COLO668 (cell line): ENCODE data around the gene PNCK.
"Not testable (repeated sequence)": the region's sequence is repeated elsewhere in the genome, so short reads cannot be mapped to it uniquely, and the experiment has no call there.

Experiments
- DNase-seq: peaks from one replicate; lab custom pipeline; 2025; ENCODE audit not compliant: unreplicated experiment; lab: John Stamatoyannopoulos, UW

PNCK gene

GRCh38 chrX:153673428-153674218 is at the start of gene PNCK:
PNCK (minus strand) TSS chrX:153673813; CDS start chrX:153673076, 737 bp downstream.
- DNase-seq: no peak

- DNase-seq: peak; percentile 17
These were observed 49.2 kb upstream of the PNCK start for GRCh38 chrX:153722704-153723350.

DNA sequence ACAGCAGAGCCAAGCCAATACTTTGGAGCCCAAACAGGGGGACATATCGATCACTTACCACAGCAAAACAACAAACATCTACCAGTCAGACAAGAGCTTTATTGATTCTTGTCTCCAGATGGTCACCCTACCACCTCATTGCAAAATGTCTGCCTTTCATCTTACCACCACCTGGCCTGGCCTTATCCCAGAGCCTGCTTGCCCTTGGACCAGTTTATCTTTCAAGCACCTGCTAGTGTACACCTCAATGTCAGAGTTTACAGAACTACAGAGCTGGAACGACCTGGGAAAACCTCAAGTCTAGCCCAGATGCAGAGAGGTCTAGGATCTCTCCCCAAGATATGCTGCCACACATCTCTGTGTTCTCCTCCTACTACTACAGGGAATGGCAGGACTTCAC is 46.1 kb upstream of the PNCK start:
- no peak for DNase-seq

GRCh38 chrX:153719238-153719637 is 45.6 kb upstream of the PNCK start:
- DNase-seq: no peak

DNA sequence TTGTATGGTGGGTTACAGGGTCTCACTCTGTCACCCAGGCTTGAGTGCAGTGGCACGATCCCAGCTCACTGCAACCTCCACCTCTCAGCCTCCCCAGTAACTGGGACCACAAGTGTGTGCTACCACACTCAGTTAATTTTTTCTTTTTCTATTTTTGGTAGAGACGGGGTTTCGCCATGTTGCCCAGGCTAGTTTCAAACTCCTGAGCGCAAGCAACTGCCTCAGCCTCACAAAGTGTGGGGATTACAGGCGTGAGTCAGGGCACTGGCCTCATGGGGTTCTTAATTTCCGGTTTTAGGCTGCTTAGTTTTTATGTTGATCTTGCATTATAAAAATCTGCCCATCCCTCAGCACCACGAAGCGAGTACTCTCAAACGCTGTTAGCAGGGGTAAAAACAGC is 43.8 kb upstream of the PNCK start:
- DNase-seq: no peak

DNA sequence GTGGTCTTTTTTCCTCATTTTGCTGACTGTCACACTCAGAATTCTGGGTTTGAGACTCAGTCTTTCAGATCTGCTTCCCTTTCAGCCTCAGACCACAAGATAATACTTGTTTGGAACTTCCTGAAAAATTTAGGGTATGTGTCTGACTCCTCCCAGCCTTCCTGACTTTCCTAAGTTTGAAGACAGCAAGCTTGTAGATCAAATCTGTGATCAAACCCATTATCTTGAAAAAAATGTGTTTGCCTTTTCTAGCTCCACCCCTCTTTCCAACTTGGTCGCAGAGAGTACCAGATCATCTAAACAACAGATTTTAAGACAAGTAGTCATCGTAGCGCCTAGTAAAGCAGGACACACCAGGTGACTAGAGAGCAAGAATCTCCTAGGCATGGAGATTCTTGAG is 40.6 kb upstream of the PNCK start:
- DNase-seq: no peak

DNA sequence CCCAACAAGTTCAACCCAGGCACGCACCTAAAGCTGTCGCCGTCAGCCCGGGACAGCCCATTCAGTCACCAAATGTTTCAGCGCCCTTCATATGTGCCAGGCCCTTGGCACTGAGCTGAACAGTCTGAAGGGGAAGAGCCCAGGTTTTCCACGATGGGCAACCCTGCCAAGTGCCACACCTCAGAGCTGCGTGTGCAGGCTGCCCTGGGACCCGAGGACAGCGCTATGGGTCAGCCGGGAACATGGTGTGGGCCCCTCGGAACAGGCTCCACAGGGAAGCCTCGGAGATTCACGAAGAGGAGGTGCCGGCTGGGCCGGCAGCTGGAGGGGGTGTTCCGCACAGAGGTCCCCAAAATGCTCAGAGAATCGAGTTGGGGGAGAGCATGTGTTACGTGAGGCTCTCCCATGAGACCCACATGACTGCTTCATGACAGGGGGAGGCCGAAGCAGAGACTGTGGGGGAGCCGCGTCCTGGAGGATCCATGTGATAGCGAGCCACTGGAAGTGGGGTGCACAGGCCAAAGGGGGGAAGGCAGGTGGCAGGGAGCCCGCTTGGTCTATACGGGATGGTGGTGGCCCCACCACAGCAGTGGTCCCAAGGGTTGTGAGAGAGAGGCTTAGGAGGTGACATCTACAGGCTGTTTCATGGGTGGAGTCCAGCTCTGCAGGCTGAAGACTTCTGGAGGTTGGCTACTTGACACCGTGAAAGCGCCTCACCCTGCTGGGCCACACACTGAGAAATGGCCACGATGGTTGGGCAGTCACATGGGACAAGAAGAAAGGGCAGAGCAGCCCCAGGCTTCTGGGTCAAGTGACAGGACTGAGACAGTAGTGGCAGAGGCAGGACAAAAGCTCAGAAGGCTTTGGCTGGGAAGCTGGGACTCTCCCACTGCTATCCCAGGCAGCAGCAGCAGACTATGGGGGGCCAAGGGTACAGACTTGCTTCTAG is 36.4 kb upstream of the PNCK start:
- DNase-seq: no peak

DNA sequence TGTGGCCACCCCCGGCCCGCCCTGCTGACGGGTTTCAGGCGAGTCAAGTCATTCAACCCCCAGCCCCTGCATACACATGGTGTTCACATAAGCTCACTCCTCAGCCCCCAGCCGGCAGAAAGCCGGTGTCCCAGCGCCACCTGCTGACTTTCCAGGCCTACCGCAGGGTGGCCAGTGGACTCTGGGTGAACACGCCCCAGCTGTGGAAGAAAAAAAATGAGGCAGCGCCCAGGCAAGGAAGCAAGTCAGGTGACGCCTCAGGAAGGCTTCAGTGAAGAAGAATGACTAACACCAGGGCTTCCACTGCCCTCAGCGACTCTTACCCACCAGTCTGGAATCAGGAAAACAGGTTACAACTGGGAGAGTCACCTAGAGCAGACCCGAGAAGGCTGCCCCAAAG is 34.8 kb upstream of the PNCK start:
- peak; percentile 38 for DNase-seq

DNA sequence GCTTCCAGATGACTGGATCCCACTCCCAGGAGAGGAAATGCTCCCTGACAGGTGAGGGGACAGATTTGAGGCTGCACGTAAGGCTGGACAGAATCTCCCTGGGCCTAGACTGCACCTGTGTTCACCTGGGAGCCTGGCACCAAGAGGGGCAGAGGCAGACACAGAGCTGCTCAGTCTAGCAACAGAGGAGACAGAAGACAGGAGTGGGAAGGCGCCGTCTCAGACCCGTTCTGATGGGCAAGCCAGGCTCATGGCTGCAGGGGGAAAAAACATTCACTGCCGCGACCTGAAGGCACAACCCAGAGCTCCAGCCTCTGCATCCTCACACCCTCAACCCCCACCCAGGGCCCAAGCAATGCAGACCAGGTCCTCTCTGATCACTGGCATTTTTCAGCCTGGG is 33.8 kb upstream of the PNCK start:
- no peak for DNase-seq

- no peak for DNase-seq
These were observed 33.2 kb upstream of the PNCK start for GRCh38 chrX:153706799-153707198.

- DNase-seq: not testable (repeated sequence)
These were observed 31.9 kb upstream of the PNCK start for GRCh38 chrX:153705403-153706060.

- DNase-seq: not testable (repeated sequence)
These were observed 31.2 kb upstream of the PNCK start for GRCh38 chrX:153704631-153705402.

DNA sequence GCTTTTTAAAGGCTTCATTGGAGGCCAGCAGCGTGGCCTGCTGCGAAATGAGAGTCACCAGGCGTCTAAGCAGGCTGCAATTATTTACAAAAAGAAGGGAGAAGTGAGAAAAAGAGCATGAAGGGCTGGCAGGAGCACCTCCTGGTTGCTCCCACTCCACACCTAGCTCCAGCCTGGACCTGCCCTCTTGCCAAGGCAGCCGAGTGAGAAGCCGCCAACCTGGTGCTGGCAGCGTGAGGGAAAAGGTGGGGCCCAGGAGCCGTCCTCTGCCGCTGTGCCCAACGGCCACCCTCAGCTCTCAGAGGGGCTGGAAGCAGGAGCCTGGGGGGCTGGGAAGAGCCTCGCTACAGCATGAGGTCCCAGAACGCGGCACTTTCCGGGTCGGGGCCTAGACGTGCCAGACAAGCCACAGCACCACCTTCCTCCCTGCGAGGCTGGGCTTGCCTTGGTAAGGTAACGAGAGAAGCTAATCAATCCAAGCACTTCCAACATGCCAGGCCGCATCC is 30.5 kb upstream of the PNCK start:
- no peak for DNase-seq

GRCh38 chrX:153703036-153703370 is 29.4 kb upstream of the PNCK start:
- DNase-seq: no peak

DNA sequence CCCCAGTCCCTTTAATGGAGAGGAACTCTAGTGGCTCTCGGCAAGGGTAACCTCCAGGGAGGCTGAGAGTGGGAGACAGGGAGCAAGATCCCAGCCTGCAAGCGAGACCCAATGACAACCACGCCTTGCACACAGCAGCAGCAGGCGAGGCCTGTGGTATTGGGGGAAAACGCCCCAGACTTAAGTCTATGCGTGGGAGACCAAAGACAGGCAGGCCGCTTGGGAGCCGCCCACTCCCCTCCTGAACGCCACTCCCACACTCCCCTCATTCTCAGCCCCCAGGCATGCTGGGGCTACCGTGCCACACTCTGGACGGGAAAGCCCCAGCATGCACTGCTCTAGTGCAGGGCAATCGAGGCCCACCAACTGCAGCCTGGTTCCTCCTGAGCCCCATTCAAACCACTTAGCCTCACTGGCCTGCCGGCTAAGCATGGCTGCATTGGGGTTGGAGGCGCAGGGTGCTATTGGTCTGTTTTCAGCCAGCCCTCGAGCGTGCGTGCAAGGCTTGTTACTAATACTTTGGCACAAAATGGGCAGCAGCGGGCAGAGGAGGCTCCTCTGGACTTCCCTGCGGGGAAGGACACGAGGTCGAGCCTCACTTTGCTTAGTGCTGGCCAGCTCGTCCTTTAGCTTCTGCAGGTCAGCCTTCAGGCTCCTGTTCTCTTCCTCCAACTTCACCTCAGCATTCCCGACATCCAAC is 28.9 kb upstream of the PNCK start:
- no peak for DNase-seq

DNA sequence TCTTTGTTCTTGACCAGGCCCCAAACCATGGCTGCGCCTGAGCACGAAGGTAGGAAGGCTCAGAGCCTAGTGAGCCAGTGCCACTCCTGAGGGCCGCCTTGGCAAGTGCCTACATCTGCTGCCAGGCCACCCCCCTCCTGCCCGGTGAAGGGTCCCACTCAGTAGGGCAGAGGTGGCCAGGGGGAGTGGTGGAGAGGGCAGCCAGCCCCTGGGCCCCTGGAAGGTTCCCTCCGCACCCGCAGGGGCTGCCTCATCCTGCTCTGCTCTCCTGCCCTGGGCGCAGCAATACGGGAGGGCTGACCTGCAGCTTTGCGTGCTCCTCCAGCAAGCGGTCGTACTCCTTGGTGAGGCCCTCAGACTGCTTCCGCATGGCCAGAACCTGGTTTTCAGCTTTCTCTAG is 28.1 kb upstream of the PNCK start:
- DNase-seq: no peak

- no peak for DNase-seq
These were observed 27.4 kb upstream of the PNCK start for GRCh38 chrX:153700967-153701366.

GRCh38 chrX:153700376-153700945 is 26.8 kb upstream of the PNCK start:
- no peak for DNase-seq

DNA sequence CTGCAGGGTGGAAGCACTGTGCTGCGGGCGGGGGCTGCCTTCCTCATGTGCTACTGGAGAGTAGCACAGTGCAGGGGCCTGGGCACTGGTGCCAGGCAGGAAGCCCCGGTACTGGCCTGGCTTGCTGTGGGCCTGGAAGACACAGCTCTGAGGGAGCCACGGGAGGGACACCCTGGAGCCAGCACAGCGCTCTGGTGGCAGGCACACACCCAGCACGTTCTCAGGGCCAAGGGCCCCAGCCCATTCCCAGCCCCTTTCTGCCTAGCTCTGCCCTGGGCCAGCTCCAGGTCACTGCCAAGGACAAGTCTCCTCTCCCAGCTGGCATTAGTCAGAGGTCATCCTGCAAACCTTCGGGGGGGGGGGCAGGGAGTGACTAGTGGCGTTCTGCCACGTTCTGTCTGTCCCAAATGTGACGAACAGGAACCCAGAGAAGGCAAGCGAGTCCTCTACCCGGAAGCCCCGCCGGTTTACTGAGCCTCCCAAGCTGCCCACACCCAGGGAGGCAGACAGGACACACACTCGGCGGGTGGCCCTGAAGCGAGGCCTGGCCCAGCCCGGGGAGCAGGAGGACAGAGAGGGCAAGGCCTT is 26.3 kb upstream of the PNCK start:
- DNase-seq: not testable (repeated sequence)
